Effector memory CD4-positive, alpha-beta T cell (primary cell): Measurements from ENCODE around the gene KLHL29.

Experiments used
- DNase-seq, 3 donors: peaks; one replicate each; pipeline ENCODE4 v3.0.0-alpha.2; 2020
- H3K27ac ChIP-seq: 2 replicates; pipeline ENCODE4 v1.7.0; 2013; ENCODE audit warnings: mild to moderate bottlenecking, low read length, moderate library complexity; ENCODE audit not compliant: insufficient read depth, poor library complexity, severe bottlenecking
- H3K27me3 ChIP-seq: replicated peaks from 2 replicates; pipeline ENCODE4 v1.7.0; 2013; ENCODE audit warnings: mild to moderate bottlenecking, low read length; ENCODE audit not compliant: insufficient read depth, control insufficient read depth, poor library complexity, severe bottlenecking
- H3K36me3 ChIP-seq: 2 replicates; pipeline ENCODE4 v1.7.0; 2013; ENCODE audit warnings: mild to moderate bottlenecking, low read length, moderate library complexity; ENCODE audit not compliant: control insufficient read depth, insufficient read depth
- H3K4me1 ChIP-seq: 2 replicates; pipeline ENCODE4 v1.7.0; 2013; ENCODE audit warnings: low read length, mild to moderate bottlenecking; ENCODE audit not compliant: control insufficient read depth, insufficient read depth, poor library complexity, severe bottlenecking
- H3K4me3 ChIP-seq: 2 replicates; pipeline ENCODE4 v1.7.0; 2013; ENCODE audit warnings: low read length, low read depth, mild to moderate bottlenecking; ENCODE audit not compliant: insufficient read depth, poor library complexity, severe bottlenecking
- H3K9me3 ChIP-seq: 2 replicates; pipeline ENCODE4 v1.7.0; 2013; ENCODE audit warnings: mild to moderate bottlenecking, low read length, moderate library complexity; ENCODE audit not compliant: control insufficient read depth

The KLHL29 gene

GRCh38 chr2:23566241-23567142 lies 181.5 kb downstream of the KLHL29 start:
- Histone ChIP-seq H3K27ac (no peak overlapping the region), H3K9me3 (no peaks in the 10 kb centered on the region), H3K27me3 (no peaks in the 10 kb centered on the region), H3K36me3 (no peaks in the 10 kb centered on the region), H3K4me1 (no peaks in the 10 kb centered on the region), H3K4me3 (no peak overlapping the region)
- DNase-seq: no peak

GRCh38 chr2:23567161-23567756 lies 182.3 kb downstream of the KLHL29 start:
- H3K36me3 ChIP-seq: no peaks in the 10 kb centered on the region
- no peak for DNase-seq
- H3K27me3 ChIP-seq: no peaks in the 10 kb centered on the region
- no peak overlapping the region for H3K4me3 ChIP-seq
- H3K4me1 ChIP-seq: no peaks in the 10 kb centered on the region
- no peak overlapping the region for H3K27ac ChIP-seq
- H3K9me3 ChIP-seq: no peaks in the 10 kb centered on the region

GRCh38 chr2:23568211-23568610 lies 183.2 kb downstream of the KLHL29 start:
- no peaks in the 10 kb centered on the region for H3K27me3 ChIP-seq
- H3K9me3 ChIP-seq: no peaks in the 10 kb centered on the region
- H3K4me1 ChIP-seq: no peaks in the 10 kb centered on the region
- no peak overlapping the region for H3K27ac ChIP-seq
- H3K36me3 ChIP-seq: no peaks in the 10 kb centered on the region
- DNase-seq: no peak
- H3K4me3 ChIP-seq: no peak overlapping the region

GRCh38 chr2:23568626-23569190 lies 183.7 kb downstream of the KLHL29 start:
- no peak overlapping the region for H3K27ac ChIP-seq
- no peaks in the 10 kb centered on the region for H3K27me3 ChIP-seq
- H3K9me3 ChIP-seq: no peaks in the 10 kb centered on the region
- no peaks in the 10 kb centered on the region for H3K36me3 ChIP-seq
- no peak for DNase-seq
- H3K4me1 ChIP-seq: no peaks in the 10 kb centered on the region
- H3K4me3 ChIP-seq: no peak overlapping the region

GRCh38 chr2:23569761-23570365 lies 184.9 kb downstream of the KLHL29 start:
- no peak overlapping the region for H3K27ac ChIP-seq
- no peaks in the 10 kb centered on the region for H3K9me3 ChIP-seq
- H3K36me3 ChIP-seq: no peaks in the 10 kb centered on the region
- H3K4me1 ChIP-seq: no peaks in the 10 kb centered on the region
- no peak for DNase-seq
- H3K27me3 ChIP-seq: no peaks in the 10 kb centered on the region
- no peak overlapping the region for H3K4me3 ChIP-seq

GRCh38 chr2:23571085-23571484 lies 186.1 kb downstream of the KLHL29 start:
- no peaks in the 10 kb centered on the region for H3K4me1 ChIP-seq
- H3K4me3 ChIP-seq: no peak overlapping the region
- no peak overlapping the region for H3K27ac ChIP-seq
- no peaks in the 10 kb centered on the region for H3K36me3 ChIP-seq
- no peaks in the 10 kb centered on the region for H3K9me3 ChIP-seq
- H3K27me3 ChIP-seq: no peaks in the 10 kb centered on the region
- no peak for DNase-seq

- no peaks in the 10 kb centered on the region for H3K36me3 ChIP-seq
- H3K4me3 ChIP-seq: no peak overlapping the region
- no peak for DNase-seq
- H3K27me3 ChIP-seq: no peaks in the 10 kb centered on the region
- no peak overlapping the region for H3K27ac ChIP-seq
- H3K4me1 ChIP-seq: no peaks in the 10 kb centered on the region
- H3K9me3 ChIP-seq: no peaks in the 10 kb centered on the region
Measured at GRCh38 chr2:23571527-23572282, 186.7 kb downstream of the KLHL29 start.

- H3K27me3 ChIP-seq: no peaks in the 10 kb centered on the region
- no peaks in the 10 kb centered on the region for H3K4me1 ChIP-seq
- no peaks in the 10 kb centered on the region for H3K9me3 ChIP-seq
- no peak for DNase-seq
- no peak overlapping the region for H3K4me3 ChIP-seq
- H3K36me3 ChIP-seq: no peaks in the 10 kb centered on the region
- no peak overlapping the region for H3K27ac ChIP-seq
Measured at GRCh38 chr2:23574919-23575654, 190.1 kb downstream of the KLHL29 start.

GRCh38 chr2:23578964-23579671 lies 194.1 kb downstream of the KLHL29 start:
- Histone ChIP-seq H3K9me3 (no peaks in the 10 kb centered on the region), H3K4me3 (no peak overlapping the region), H3K27ac (no peak overlapping the region), H3K27me3 (no peaks in the 10 kb centered on the region), H3K4me1 (no peaks in the 10 kb centered on the region), H3K36me3 (no peaks in the 10 kb centered on the region)
- no peak for DNase-seq
